Ascending aorta (tissue), 2 donors: Measurements from ENCODE around the gene KHDC1L. TPM values are rescaled to one million over a fixed set of nuclear protein-coding genes. Genes with fewer than 3 reads are reported as not detected.
"Not testable (repeated sequence)": the region's sequence is repeated elsewhere in the genome, so short reads cannot be mapped to it uniquely, and the experiment has no call there.

Experiments
- DNase-seq, 2 donors: peaks; one replicate each; pipeline ENCODE4 v3.0.0-alpha.2; 2019; ENCODE audit warnings: low spot score in 2 of 2
- H3K27ac ChIP-seq, 2 donors: fragments of 200-600 bp; sonication (generic); one replicate each; pipeline ENCODE4 v1.5.1; 2016 to 2017; ENCODE audit warnings: mild to moderate bottlenecking in 1 of 2
- H3K27me3 ChIP-seq: fragments of 200-600 bp; sonication (generic); one replicate; pipeline ENCODE4 v1.5.1; 2017
- H3K36me3 ChIP-seq, 2 donors: fragments of 200-600 bp; sonication (generic); one replicate each; pipeline ENCODE4 v1.5.1; 2016
- H3K4me1 ChIP-seq, 2 donors: fragments of 200-600 bp; sonication (generic); one replicate each; pipeline ENCODE4 v1.5.1; 2016 to 2017; ENCODE audit warnings: mild to moderate bottlenecking in 1 of 2
- H3K4me3 ChIP-seq, 2 donors: fragments of 200-600 bp; sonication (generic); one replicate each; pipeline ENCODE4 v1.5.1; 2016 to 2017; ENCODE audit warnings: mild to moderate bottlenecking in 1 of 2
- H3K9me3 ChIP-seq, 2 donors: fragments of 200-600 bp; sonication (generic); one replicate each; pipeline ENCODE4 v1.5.1; 2016
- intact Hi-C: fragments of 100-400 bp; cut with DNase I; formaldehyde crosslinking; loops from one replicate; pipeline ENCODE4 v1.15.1; 2023
- total RNA-seq: library from RNA; depleted of rRNA; stranded (reverse); fragments of >200 nt; gene quantifications from one replicate; pipeline ENCODE4 v1.1.0, GENCODE V29; 2016
- TF ChIP-seq, protein P1 (sequence below), 3 experiments: fragments of 200-600 bp in 2 of 3; fragments of 450-650 bp in 1 of 3; sonication (generic) in 2 of 3; IDR thresholded peaks; one replicate each; pipeline ENCODE4 v1.5.1; 2016 to 2019; ENCODE audit warnings: antibody characterized with exemption in 3 of 3, mild to moderate bottlenecking in 1 of 3, moderate library complexity in 1 of 3

The KHDC1L gene
- total RNA-seq, 1 donor from 2014 or later = not detected

DNA sequence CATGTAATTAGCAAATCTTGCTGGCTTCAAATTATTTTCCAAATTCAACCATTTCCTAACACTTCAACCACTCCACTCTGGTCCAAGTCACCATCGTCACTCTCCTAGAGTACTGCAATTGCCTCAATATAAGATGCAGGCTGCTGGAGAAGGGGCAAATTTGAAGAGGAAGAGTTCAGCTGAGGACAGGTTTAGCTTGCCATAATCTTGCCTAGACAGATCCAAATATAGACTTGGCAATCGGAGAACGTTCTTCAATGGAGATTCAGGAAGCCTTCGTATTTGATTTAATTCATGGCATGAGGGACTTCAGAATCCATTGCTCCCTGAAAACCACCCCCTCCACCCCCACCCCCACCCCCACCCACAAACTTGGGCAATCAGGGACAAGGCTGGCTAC, 15.4 kb upstream of the KHDC1L start:
- TF ChIP-seq, protein P1, sequence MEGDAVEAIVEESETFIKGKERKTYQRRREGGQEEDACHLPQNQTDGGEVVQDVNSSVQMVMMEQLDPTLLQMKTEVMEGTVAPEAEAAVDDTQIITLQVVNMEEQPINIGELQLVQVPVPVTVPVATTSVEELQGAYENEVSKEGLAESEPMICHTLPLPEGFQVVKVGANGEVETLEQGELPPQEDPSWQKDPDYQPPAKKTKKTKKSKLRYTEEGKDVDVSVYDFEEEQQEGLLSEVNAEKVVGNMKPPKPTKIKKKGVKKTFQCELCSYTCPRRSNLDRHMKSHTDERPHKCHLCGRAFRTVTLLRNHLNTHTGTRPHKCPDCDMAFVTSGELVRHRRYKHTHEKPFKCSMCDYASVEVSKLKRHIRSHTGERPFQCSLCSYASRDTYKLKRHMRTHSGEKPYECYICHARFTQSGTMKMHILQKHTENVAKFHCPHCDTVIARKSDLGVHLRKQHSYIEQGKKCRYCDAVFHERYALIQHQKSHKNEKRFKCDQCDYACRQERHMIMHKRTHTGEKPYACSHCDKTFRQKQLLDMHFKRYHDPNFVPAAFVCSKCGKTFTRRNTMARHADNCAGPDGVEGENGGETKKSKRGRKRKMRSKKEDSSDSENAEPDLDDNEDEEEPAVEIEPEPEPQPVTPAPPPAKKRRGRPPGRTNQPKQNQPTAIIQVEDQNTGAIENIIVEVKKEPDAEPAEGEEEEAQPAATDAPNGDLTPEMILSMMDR (IDR thresholded peaks at IDR 0.05) = no peak
- DNase-seq = no peak
- Histone ChIP-seq H3K9me3 (no peaks in the 10 kb centered on the region), H3K4me3 (no peak overlapping the region), H3K27ac (no peak overlapping the region), H3K36me3 (no peaks in the 10 kb centered on the region), H3K27me3 (no peaks in the 10 kb centered on the region), H3K4me1 (no peaks in the 10 kb centered on the region)
- intact Hi-C loops = no loop called here

GRCh38 chr6:73236144-73236750, 11.0 kb upstream of the KHDC1L start:
- no peaks in the 10 kb centered on the region for H3K27me3 ChIP-seq
- no peak overlapping the region for H3K27ac ChIP-seq
- intact Hi-C loops = no loop called here
- DNase-seq = no peak
- no peaks in the 10 kb centered on the region for H3K9me3 ChIP-seq
- no peak overlapping the region for H3K4me3 ChIP-seq
- H3K4me1 ChIP-seq = no peaks in the 10 kb centered on the region
- TF ChIP-seq, protein P1 (IDR thresholded peaks at IDR 0.05) = no peak
- H3K36me3 ChIP-seq = no peaks in the 10 kb centered on the region

DNA sequence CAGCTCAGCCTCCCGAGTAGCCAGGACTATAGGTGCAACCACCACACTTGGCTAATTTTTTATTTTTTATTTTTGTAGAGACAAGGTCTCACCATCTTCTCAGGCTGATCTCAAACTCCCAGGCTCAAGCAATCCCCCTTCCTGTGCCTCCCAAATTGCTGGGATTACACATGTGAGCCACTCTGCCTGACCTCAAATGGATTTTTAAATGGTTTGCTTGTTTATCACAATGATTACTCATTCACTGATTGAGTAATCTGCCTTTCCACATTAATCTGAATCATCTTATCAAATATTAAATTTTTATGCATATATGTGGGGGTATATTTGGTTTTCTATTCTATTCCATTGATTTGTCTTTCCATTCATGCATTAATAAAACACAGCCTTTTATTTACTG, 9.4 kb upstream of the KHDC1L start:
- DNase-seq = no peak
- H3K4me3 ChIP-seq = no peak overlapping the region
- H3K36me3 ChIP-seq = no peaks in the 10 kb centered on the region
- no peaks in the 10 kb centered on the region for H3K9me3 ChIP-seq
- H3K27me3 ChIP-seq = no peaks in the 10 kb centered on the region
- intact Hi-C loops = no loop called here
- no peaks in the 10 kb centered on the region for H3K4me1 ChIP-seq
- H3K27ac ChIP-seq = no peak overlapping the region
- TF ChIP-seq, protein P1 (IDR thresholded peaks at IDR 0.05) = no peak

- intact Hi-C loops, H3K36me3 ChIP-seq, H3K27me3 ChIP-seq, H3K9me3 ChIP-seq, H3K4me1 ChIP-seq, DNase-seq, H3K4me3 ChIP-seq: not testable (repeated sequence)
- H3K27ac ChIP-seq = peak overlapping the region in 1 of 2 donors; percentile 14
These were observed 8.7 kb upstream of the KHDC1L start for GRCh38 chr6:73233971-73234370.

DNA sequence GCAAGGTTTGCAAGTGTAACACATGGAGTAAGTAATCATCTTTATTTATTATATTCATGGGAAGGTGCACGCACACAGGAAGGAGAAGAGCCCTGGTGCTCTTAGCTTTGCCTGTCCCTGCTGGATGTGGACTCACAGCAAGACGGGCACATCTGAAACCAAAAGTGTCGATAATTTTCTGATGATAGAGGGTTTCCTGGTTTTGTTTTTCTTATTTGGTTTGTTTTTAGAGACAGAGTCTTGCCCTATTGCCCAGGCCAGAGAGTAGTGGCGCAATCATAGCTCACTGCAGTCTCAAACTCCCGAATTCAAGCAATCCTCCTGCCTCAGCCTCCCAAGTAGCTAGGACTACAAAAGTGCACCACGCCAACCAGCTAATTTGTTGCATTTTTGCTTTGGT, 7.8 kb upstream of the KHDC1L start:
- intact Hi-C loops = no loop called here
- Histone ChIP-seq H3K27me3 (no peaks in the 10 kb centered on the region), H3K9me3 (no peaks in the 10 kb centered on the region), H3K27ac (no peak overlapping the region), H3K4me1 (no peaks in the 10 kb centered on the region), H3K4me3 (no peak overlapping the region), H3K36me3 (no peaks in the 10 kb centered on the region)
- TF ChIP-seq, protein P1 (IDR thresholded peaks at IDR 0.05) = no peak
- no peak for DNase-seq

- H3K36me3 ChIP-seq = no peaks in the 10 kb centered on the region
- no peak overlapping the region for H3K4me3 ChIP-seq
- TF ChIP-seq, protein P1 (IDR thresholded peaks at IDR 0.05) = no peak
- H3K9me3 ChIP-seq = no peaks in the 10 kb centered on the region
- H3K4me1 ChIP-seq = no peaks in the 10 kb centered on the region
- DNase-seq = no peak
- H3K27ac ChIP-seq = no peak overlapping the region
- no peaks in the 10 kb centered on the region for H3K27me3 ChIP-seq
- intact Hi-C loops = no loop called here
These were observed 6.7 kb upstream of the KHDC1L start for GRCh38 chr6:73231986-73232391.
